NCI-H2196 (cell line): ENCODE data around the gene PRR14L.
"Not testable (repeated sequence)": the region's sequence is repeated elsewhere in the genome, so short reads cannot be mapped to it uniquely, and the experiment has no call there.

Experiments used
- DNase-seq: peaks from one replicate; lab custom pipeline; 2025; ENCODE audit not compliant: unreplicated experiment; lab: John Stamatoyannopoulos, UW

Gene PRR14L

GRCh38 chr22:31749636-31750364, at the start of gene PRR14L:
Gene PRR14L (minus strand): TSS chr22:31750132. CDS start chr22:31738860, 11,272 bp downstream.
- DNase-seq = peak; percentile 86

DNA sequence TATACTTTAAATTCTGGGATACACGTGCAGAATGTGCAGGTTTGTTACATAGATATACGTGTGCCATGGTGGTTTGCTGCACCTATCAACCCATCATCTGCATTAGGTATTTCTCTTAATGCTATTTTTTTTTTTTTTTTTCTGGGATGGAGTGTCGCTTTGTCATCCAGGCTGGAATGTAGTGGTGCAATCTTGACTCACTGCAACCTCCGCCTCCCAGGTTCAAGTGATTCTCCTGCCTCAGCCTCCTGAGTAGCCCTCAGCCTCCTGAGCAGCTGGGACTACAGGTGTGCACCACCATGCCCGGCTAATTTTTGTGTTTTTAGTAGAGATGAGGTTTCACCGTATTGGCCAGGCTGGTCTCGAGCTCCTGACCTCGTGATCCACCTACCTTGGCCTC, 49.4 kb upstream of the PRR14L start:
- not testable (repeated sequence) for DNase-seq

DNA sequence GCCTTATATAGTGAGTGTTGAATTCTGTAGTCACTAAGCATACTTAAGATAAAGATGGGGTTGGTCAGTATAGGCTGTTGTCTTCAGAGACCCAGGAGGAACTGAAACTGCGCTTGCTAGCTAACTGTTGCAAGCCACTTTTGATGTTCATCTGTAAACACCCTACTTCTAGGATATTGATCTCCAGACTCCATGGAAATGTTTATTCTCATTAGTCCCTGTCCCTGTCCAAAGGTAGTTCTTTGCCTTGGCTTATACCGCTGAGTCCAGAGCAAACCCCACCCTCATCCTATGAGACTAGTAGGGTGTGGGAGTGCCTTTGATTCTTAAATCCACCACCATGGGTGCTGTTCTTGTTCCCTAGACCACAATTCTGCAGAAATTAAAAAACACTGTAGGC, 40.3 kb upstream of the PRR14L start:
- DNase-seq = no peak

GRCh38 chr22:31789803-31790202, 39.9 kb upstream of the PRR14L start:
- DNase-seq = no peak

GRCh38 chr22:31776231-31776630, 26.3 kb upstream of the PRR14L start:
- no peak for DNase-seq

GRCh38 chr22:31773416-31773815, 23.5 kb upstream of the PRR14L start:
- DNase-seq = no peak

DNA sequence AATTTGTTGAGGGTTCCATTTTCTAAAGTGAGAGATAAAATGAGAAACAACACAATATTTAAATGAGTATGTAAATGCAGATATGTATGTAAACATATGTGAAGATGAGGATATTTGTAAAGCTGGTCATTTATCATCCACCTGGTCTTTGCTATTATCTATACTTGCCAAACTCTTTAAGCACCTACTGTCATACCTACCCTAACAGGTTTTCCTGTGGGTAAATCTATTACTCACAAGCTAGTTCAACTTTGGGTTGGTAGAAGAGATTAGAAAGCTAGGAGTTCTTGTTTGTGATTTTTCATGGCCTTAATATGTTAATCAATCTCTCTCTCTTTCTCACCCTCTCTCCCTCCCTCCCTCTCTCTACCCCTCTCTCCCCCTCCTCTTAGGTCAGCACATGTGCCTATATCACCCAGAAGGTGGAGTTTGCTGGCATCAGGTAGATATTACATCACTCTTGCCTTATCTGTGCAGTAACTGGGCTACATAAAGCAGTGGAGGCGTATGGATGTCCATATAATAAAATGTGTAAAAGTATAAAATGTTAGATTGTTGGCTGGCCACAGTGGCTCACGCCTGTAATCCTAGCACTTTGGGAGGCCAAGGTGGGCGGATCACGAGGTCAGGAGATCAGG, 18.6 kb upstream of the PRR14L start:
- no peak for DNase-seq

GRCh38 chr22:31764785-31765184, 14.9 kb upstream of the PRR14L start:
- no peak for DNase-seq

- DNase-seq = not testable (repeated sequence)
Observed at GRCh38 chr22:31758860-31759259, 8.9 kb upstream of the PRR14L start.

- DNase-seq = no peak
Observed at GRCh38 chr22:31757265-31757664, 7.3 kb upstream of the PRR14L start.

- DNase-seq = no peak
Observed at GRCh38 chr22:31754813-31755212, 4.9 kb upstream of the PRR14L start.

- peak; percentile 86 for DNase-seq
Observed at GRCh38 chr22:31753634-31754501, 3.9 kb upstream of the PRR14L start, which contains the start of gene DEPDC5. Gene DEPDC5 (plus strand): TSS chr22:31754019. CDS start chr22:31754922, 903 bp downstream.

GRCh38 chr22:31753005-31753633, 3.2 kb upstream of the PRR14L start:
- DNase-seq = peak; percentile 35

DNA sequence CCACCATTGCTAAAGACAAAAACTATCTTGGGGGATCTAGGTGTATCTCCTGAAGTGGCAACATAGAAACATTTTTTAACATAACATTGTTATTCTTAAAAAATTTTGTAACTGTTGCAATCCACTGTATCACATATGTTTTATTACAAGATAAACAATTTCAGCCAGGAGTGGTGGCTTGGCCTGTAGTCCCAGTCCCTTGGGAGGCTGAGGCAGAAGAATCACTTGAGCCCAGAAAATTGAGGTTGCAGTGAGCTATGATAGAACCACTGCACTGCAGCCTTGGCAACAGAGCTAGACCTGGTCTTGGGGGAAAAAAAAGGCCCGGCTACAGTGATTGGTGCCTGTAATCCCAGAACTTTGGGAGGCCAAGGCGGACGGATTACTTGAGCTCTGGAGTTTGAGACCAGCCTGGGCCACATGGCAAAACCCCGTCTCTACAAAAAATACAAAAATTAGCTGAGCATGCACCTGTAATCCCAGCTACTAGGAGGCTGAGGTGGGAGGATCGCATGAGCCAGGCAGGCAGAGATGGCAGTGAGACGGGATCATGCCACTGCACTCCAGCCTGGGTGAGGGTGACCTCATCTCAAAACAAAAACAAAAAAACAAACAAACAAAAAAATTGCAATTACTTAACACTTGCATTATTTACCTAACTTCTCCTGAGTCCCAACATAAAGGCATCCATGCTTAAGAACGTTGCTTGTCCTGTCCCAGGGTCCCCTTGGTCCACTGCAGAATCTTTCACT, 2.3 kb upstream of the PRR14L start:
- no peak for DNase-seq

DNA sequence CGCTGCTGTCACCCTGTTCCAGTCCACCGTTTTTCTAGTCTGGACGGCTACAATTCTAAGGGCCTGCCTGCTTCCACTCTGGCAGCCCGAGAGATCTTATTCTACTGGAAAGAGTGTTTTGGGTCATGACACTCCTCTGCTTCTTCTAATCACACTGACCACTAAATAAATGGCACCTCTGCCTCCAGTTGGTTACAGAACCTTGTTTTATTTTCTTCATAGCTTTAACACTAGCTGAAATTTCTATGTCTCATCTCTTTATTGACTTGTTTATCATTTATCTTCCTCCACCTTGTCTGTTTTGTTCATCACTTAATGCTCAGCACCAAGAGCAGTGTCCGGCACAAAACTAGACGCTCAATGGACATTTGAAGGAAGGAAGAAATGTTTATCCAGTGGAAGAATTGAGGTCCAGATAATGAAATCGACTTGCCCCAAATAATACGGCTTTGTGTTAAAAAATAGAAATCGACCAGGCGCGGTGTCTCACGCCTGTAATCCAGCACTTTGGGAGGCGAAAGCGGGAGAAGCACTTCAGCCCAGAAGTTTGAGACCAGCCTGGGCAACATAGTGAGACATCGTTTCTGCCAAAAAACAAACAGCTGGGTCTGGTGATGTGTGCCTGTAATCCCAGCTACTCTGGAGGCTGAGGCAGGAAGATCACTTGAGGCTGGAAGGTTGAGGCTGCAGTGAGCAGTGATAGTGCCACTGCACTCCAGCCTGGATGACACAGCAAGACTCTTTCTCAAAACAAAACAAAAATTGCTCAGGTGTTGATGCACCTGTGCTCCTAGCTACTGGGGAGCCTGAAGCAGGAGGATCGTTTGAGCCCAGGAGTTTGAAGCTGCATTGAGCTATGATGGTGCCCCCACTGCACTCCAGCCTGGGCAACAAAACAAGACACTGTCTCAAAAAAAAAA, 693 bp upstream of the PRR14L start:
- no peak for DNase-seq

DNA sequence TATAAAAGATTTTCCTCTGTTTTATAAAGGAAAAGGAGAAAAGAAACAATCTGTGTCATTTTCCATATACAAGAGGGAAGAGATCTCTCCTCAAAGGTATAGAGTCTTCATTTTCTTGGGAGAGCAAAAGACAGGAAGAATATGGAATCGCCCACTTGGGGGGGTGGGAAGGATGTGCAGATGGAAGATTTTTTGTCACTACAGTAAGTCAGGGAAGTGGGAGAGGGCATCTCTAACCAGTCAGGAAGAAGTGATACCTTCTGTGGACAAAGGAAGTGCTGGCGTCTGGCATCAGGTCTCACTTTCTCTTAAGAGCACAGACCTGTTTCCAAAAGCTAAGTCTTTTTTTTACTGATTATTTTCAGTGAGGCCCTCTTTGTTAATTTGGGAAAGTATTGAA, 1.4 kb downstream of the PRR14L start:
- DNase-seq = no peak

GRCh38 chr22:31747441-31747840, 2.5 kb downstream of the PRR14L start:
- no peak for DNase-seq

DNA sequence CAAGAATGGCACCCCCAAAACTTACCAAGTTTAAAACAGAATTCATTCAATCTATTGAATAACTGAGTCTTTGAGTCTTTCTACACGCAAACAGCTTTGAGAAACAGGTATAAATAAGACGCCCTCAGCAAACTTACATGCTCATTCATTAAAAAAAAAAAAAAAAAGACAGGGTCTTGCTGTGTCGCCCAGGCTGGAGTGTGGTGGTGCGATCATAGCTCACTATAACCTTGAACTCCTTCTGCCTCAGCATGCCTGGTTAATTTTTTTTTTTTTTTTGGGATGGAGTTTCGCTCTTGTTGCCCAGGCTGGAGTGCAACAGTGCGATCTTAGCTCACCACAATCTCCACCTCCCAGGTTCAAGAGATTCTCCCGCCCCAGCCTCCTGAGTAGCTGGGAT, 6.1 kb downstream of the PRR14L start:
- DNase-seq = no peak

DNA sequence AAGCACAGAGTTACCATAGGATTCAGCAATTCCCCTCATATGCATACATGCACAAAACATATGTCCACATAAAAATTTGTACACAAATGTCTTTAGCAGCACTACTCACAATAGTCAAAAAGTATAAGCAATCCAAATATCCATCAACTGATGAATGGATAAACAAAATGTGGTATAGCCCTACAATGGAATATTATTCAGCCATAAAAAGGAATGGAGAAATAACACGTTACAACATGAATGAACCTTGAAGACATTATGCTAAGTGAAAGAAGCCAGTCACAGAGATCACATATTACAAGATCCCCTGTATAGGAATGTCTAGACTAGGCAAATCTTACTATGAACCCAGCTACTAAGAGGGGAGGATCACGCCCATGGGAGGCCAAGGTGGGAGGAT, 7.2 kb downstream of the PRR14L start:
- DNase-seq = no peak
